HG03565 (cell line): Measurements from ENCODE around the gene FOXD2.
"Not testable (repeated sequence)": the region's sequence is repeated elsewhere in the genome, so short reads cannot be mapped to it uniquely, and the experiment has no call there.

Experiments
- ATAC-seq: cut with Tn5 transposase; IDR thresholded peaks from one replicate; pipeline ENCODE4 v1.9.1; 2021; ENCODE audit warnings: mild to moderate bottlenecking, moderate library complexity; ENCODE audit not compliant: unreplicated experiment

Gene FOXD2

GRCh38 chr1:47439017-47439818, 1.4 kb downstream of the FOXD2 start:
- no peak for ATAC-seq

GRCh38 chr1:47439819-47440598, 2.2 kb downstream of the FOXD2 start:
- no peak for ATAC-seq

GRCh38 chr1:47440599-47441081, 2.8 kb downstream of the FOXD2 start:
- no peak for ATAC-seq

DNA sequence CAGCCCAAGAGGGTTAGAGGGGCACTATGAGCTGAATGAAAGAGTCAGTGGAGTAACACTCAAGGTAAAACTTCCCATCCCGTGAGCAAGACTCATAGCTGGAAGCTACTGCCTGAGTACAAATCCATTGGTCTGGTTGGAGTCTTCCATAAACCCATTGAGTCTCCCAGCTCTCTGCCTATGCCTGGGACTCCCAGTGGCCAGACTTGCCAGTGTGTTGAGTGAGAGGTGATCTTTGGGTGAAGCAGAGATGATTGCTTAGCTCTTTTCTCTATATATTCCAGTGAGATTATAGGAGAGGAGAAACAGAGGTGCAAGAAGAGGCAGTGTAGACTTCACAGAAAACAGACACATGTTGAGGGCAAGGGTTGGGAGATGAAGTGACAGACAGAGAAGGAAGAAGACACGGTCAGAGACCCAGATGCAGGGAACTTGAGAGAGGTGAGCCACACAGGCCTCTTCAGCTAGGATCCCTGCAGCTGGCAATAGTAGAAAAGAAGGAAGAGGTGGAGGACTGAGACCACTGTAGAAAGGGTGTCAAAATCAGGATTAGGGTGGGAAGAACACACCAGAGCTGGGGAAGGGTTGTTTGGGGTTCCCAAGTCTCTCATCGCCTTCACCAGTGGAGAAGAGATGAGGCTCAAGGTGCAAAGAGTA, 3.7 kb downstream of the FOXD2 start:
- no peak for ATAC-seq

DNA sequence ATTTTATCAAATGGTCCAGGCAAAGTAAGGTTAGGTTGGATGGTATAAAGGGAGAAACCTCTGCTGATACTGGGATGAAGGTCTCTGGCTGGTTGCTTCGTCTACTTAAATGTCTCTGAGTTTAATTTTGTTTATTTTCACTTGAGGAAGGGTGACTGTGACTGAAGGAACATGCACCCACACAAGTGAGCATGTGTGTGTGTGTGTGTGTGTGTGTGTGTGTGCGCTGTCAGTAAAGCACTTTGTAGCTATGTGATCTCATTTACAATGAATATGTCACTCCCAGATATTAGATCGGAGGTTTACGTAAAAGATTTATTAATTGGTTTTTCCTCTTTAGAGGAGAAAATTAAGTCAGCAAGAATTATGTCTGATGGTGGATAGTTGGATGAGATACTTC, 4.4 kb downstream of the FOXD2 start:
- no peak for ATAC-seq

GRCh38 chr1:47442842-47443529, 5.1 kb downstream of the FOXD2 start:
- no peak for ATAC-seq

DNA sequence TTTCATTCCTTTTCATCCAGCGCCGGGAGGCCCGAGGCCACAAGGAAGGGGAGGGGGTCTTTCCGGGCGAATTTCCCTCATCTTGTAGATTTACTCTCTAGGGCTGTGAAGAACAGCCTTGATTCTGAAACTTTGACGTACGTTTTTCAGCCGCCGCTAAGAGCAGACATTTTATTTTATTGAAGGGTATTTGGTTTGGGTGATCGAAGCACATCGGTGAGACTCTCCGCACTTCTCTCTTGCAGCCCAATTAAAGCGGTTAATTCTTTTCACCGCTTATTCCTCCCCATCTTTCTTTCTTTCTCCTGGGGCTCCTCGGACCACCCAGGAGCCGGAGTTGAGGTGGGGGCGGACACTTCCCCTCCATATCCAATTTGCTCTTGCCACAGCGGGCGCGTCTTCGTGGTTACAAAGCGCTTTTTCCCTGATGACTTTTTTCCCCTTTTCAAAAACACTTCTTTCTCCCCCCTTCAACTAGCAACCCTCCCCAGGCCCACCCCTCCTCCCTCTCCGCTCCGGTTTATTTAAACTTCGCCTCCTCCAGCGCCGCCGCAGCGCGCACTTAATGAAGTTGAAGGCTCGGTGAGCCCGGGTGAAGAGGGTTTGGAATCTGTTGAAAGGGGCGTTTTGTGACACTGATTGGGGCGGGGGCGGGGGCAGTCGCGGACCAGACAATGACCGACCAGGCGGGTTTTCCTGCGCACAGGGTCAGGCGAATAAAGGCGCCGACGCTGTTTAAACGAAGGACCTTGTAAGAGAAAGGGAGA, 5.9 kb downstream of the FOXD2 start:
- ATAC-seq: no peak

DNA sequence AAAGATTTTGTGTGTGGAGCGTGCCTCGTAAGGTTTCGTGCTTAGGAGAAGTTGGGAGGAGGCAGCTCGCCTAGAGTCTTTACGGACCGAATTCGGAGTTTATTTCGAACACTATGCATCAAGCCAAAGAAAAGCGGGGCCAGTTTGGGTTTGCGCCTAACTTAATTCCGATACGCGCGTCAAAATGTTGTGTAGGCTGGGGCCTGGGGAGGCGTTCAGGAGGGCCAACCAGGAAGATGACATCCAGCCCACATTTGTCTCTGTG, 6.4 kb downstream of the FOXD2 start:
- no peak for ATAC-seq

GRCh38 chr1:47444562-47445465, 7.0 kb downstream of the FOXD2 start:
- ATAC-seq: no peak

DNA sequence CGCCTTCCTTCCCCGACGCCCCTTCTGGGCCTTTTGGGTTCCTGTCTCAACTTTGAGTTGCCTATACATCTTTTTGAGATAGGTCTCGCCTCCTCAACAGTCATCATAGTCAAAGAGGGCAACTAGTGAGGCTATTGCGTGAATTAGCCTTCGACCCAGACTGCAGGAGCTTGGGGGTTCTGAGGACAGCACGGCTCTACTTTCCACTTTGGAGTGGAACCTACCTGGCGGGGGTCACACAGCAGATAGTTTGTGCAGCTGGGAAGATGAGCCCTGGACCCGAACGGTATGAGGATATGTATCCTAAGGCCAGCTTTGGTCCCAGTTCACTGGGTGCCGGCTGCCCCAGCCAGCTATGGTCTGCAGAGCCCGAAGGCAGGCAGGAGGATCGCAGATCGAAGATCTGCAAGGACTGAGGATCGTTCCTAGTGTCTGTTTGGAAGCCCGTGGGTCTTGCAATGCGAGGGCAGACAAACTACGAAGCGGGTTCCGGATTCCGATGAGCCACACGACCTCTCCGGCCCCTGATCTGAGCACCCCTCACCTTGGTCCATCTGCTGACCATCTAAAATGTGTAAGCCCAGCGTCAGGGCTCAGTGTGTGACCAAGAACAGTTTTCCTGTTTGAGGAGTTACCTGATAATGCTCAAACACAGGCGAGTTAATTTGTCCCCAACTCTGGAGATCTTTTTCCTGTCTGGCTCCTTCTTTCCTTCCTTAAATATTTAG, 8.1 kb downstream of the FOXD2 start:
- ATAC-seq: no peak

DNA sequence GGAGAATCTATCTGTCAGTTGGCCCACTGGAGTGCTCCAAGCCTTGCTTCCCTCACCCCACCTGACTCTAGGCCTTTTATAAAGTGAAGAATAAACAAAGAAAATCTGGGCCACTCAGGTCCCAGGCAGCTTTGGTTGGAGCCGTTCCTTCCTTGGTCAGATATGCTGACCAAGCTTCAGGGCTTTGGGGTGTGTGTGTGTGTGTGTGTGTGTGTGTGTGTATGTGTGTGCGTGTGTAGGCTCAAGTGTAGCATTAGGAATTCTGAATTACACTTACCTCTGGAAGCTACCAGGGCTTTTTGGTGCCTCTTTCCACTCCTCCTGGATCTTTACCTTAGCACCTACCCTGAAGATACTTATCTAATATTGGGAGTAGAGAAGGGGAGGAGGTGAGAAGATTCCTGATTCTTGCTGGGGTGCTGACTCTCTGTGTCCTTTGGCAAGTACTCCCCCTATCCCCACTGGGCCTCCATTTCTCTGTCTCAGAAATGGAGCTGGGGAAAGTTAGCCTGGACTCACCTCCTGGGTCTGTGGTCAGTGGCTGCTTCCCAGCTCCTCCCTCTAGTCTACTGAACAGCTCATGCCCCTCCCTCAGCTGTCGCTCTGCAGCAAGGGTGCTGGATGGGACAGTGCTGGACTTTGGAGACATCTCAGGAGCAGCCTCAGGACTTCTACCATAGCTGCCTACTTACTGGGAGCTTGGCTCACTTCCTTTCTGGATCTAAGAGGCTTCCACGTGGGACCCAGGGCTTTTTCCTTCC, 10.8 kb downstream of the FOXD2 start:
- no peak for ATAC-seq

GRCh38 chr1:47449822-47450552, 12.1 kb downstream of the FOXD2 start:
- no peak for ATAC-seq

GRCh38 chr1:47450606-47451005, 12.8 kb downstream of the FOXD2 start:
- no peak for ATAC-seq

DNA sequence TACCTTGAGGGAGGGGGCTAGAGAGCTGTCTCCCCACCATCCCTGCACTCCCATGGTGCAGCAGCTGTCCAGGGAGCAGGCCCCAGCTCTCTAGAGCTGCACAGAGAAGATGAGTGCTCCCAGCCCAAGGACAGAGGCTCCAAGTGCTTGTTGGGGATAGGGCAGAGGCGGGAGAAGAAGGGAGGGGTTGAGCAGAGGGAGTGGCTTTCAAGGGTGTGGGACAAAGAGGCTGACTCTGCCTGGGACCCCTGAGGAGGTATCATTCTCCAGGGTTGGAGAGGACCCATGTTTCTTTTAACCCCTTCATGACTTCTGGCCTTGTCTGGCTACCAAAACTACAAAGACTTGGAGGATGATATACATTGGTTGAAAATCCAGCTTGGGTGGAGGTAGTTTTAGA, 14.6 kb downstream of the FOXD2 start:
- ATAC-seq: no peak

- not testable (repeated sequence) for ATAC-seq
Measured at GRCh38 chr1:47453910-47454309, 16.1 kb downstream of the FOXD2 start.

- no peak for ATAC-seq
Measured at GRCh38 chr1:47456250-47456649, 18.4 kb downstream of the FOXD2 start.

- not testable (repeated sequence) for ATAC-seq
Measured at GRCh38 chr1:47457547-47457946, 19.7 kb downstream of the FOXD2 start.
